ENCODE measurements around the gene DBN1. TPM values are rescaled to one million over a fixed set of nuclear protein-coding genes. Genes with fewer than 3 reads are reported as not detected.

DBN1 gene
- total RNA-seq, 4 donors from 2014 or later = 30.6 to 107 (median 82.7) TPM

DNA sequence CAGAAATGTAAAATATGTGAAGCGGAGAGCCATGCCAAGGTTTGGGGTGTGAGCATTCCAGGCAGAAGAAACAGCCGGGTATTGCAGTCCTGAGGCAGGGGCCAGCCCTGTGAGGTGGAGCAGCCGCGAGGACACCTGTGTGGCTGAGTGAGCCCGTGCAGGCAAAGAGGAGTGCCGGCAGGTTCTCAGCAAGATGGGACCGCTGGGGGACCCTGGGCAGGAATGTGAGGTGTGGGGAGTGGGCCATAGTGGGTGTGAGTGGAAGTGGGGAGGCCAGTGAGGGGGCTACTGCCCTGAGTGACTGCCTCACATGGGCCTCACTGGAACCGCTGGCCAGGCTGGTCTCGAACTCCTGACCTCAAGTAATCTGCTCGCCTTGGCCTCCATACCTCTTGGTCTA lies 35.0 kb downstream of the DBN1 start:
- DNase-seq = no peak
- Histone ChIP-seq H3K4me1 (no peaks in the 10 kb centered on the region), H3K4me3 (no peak overlapping the region), H3K36me3 (no peaks in the 10 kb centered on the region), H3K27me3 (no peaks in the 10 kb centered on the region), H3K9me3 (no peaks in the 10 kb centered on the region), H3K27ac (no peak overlapping the region)
- TF ChIP-seq, protein P1, sequence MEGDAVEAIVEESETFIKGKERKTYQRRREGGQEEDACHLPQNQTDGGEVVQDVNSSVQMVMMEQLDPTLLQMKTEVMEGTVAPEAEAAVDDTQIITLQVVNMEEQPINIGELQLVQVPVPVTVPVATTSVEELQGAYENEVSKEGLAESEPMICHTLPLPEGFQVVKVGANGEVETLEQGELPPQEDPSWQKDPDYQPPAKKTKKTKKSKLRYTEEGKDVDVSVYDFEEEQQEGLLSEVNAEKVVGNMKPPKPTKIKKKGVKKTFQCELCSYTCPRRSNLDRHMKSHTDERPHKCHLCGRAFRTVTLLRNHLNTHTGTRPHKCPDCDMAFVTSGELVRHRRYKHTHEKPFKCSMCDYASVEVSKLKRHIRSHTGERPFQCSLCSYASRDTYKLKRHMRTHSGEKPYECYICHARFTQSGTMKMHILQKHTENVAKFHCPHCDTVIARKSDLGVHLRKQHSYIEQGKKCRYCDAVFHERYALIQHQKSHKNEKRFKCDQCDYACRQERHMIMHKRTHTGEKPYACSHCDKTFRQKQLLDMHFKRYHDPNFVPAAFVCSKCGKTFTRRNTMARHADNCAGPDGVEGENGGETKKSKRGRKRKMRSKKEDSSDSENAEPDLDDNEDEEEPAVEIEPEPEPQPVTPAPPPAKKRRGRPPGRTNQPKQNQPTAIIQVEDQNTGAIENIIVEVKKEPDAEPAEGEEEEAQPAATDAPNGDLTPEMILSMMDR (IDR thresholded peaks at IDR 0.05) = no peak
- TF ChIP-seq POLR2A (IDR thresholded peaks at IDR 0.05) = no peak
- intact Hi-C loops (cut with DNase I; ENCODE audit: low total_unique reads) = no loop called here

DNA sequence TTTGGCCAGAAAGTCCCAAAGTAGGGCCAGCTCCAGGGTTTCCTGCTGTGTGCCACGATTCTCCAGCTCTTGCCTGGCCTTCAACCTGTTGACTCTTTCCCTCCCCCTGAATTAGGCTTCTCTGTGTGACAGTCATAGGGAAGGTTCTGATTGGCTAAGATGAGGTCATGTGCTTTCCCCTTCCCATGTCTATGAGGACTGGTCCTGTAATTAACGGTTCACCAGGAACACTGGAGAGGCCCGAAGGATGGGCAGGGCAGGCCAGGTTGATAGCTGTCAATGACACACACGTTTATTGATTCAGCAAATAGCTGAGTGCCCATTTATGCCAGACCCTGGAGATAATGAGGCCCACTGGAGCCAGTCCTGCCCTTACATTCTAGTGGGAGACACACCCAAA lies 35.8 kb downstream of the DBN1 start:
- Histone ChIP-seq H3K4me3 (no peak overlapping the region), H3K27me3 (no peaks in the 10 kb centered on the region), H3K4me1 (no peaks in the 10 kb centered on the region), H3K36me3 (no peaks in the 10 kb centered on the region), H3K27ac (no peak overlapping the region), H3K9me3 (no peaks in the 10 kb centered on the region)
- no peak for DNase-seq
- TF ChIP-seq POLR2A (IDR thresholded peaks at IDR 0.05) = no peak
- TF ChIP-seq, protein P1 (IDR thresholded peaks at IDR 0.05) = no peak
- intact Hi-C loops (cut with DNase I; ENCODE audit: low total_unique reads) = no loop called here

DNA sequence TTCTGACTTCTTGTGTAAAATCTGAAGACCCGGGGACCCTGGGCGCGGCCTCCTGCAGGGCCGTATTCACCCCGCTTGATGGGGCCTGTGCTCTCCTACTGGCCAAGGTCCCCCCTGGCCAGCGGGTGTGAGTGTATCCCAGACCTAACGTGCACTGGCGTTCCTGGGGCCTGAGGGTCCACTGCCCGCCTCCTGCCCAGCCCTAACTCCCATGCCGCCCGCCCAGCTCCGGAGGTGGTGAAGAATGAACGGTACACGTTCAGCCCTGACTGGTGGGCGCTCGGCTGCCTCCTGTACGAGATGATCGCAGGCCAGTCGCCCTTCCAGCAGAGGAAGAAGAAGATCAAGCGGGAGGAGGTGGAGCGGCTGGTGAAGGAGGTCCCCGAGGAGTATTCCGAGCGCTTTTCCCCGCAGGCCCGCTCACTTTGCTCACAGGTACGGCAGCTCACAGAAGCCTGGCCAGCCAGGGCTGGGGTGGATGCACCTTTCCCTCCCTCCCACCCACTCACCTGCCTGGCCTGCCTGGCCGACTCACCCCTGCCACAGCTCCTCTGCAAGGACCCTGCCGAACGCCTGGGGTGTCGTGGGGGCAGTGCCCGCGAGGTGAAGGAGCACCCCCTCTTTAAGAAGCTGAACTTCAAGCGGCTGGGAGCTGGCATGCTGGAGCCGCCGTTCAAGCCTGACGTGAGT lies 37.4 kb downstream of the DBN1 start:
- TF ChIP-seq, protein P1 (IDR thresholded peaks at IDR 0.05) = no peak
- no peak for TF ChIP-seq POLR2A (IDR thresholded peaks at IDR 0.05)
- H3K27me3 ChIP-seq = no peaks in the 10 kb centered on the region
- intact Hi-C loops (cut with DNase I; ENCODE audit: low total_unique reads) = no loop called here
- H3K4me3 ChIP-seq = no peak overlapping the region
- H3K4me1 ChIP-seq = no peaks in the 10 kb centered on the region
- DNase-seq = no peak
- H3K36me3 ChIP-seq = no peaks in the 10 kb centered on the region
- H3K27ac ChIP-seq = no peak overlapping the region
- no peaks in the 10 kb centered on the region for H3K9me3 ChIP-seq

DNA sequence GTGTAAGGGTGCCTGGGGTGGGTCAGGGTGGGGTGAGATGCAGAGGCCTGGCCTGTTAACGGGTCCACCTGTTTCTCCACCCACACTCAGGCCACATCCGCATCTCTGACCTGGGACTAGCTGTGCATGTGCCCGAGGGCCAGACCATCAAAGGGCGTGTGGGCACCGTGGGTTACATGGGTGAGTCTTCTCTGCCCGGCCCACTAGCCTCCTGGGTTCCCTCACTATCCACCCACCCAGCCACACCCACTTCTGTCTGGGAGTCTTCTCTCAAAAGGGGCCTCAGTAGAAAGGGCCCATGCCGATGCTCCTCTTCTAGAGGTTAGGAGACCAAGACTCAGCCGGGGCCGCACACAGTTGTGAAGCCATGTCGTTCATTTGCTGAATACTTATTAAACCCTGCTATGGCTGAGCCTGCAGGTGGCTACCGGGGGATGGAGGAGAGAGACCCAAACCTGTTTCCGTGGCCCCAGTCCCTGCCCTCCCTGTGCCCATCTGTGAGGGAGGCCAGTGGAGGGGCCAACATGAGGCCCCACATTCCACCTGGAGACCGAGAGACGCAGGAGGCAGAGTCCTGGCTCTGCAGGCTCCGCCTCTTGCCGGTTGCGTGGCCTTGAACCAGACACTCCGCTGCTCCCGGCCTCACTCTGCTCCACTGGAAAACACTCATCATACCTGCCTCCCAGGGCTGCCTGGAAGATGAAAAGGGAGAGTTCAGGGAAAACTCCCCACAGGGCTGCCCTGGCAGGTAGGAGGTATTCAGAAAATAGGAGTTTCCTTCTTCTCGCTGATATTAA lies 38.3 kb downstream of the DBN1 start:
- H3K27ac ChIP-seq = no peak overlapping the region
- no peaks in the 10 kb centered on the region for H3K36me3 ChIP-seq
- TF ChIP-seq, protein P1 (IDR thresholded peaks at IDR 0.05) = no peak
- TF ChIP-seq POLR2A (IDR thresholded peaks at IDR 0.05) = no peak
- H3K4me1 ChIP-seq = no peaks in the 10 kb centered on the region
- no peaks in the 10 kb centered on the region for H3K9me3 ChIP-seq
- no peak overlapping the region for H3K4me3 ChIP-seq
- H3K27me3 ChIP-seq = no peaks in the 10 kb centered on the region
- intact Hi-C loops (cut with DNase I; ENCODE audit: low total_unique reads) = no loop called here
- DNase-seq = no peak

DNA sequence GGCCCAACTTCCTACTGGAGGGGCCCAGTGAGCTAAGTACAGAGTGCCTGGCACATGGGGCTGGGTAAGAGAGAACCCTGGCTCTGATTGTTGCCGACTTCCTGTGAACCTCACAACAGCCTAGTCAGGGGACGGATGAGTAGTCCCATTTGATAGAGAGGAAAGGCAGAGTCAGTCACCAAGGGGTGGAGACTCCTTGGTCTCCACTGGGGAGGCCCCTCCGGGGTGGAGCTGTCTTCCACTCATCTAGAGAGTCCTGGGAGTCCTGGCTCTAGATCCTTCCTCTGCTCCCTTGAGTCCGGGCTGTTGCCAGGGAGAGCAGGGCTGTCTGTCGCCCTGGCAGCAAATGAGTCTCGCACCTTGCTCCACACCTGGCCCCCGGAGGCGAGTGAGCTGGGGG lies 39.0 kb downstream of the DBN1 start:
- Histone ChIP-seq H3K27me3 (no peaks in the 10 kb centered on the region), H3K9me3 (no peaks in the 10 kb centered on the region), H3K36me3 (no peaks in the 10 kb centered on the region), H3K27ac (no peak overlapping the region), H3K4me1 (no peaks in the 10 kb centered on the region), H3K4me3 (no peak overlapping the region)
- TF ChIP-seq, protein P1 (IDR thresholded peaks at IDR 0.05) = no peak
- no peak for TF ChIP-seq POLR2A (IDR thresholded peaks at IDR 0.05)
- intact Hi-C loops (cut with DNase I; ENCODE audit: low total_unique reads) = no loop called here
- DNase-seq = no peak
